Ramos (cell line): Measurements from ENCODE around the gene TTLL13.

Source experiments
- in situ Hi-C: fragments of 300-500 bp; cut with MboI; formaldehyde crosslinking; loops from one replicate; pipeline ENCODE4 v1.14.3; 2022; ENCODE audit warnings: low sequenced_read_pairs; ENCODE audit not compliant: unreplicated experiment

Gene TTLL13

GRCh38 chr15:90306560-90306959 lies 57.2 kb downstream of the TTLL13 start:
- in situ Hi-C loops = loop anchor here (25.0 kb wide), 1 partner anchor 956 kb away; no protein-coding TSS in a partner anchor

- in situ Hi-C loops = loop anchor here (25.0 kb wide), 1 partner anchor 955 kb away; no protein-coding TSS in a partner anchor
Observed at GRCh38 chr15:90307661-90308060, 58.3 kb downstream of the TTLL13 start.

- in situ Hi-C loops = loop anchor here (25.0 kb wide), 1 partner anchor 953 kb away; no protein-coding TSS in a partner anchor
Observed at GRCh38 chr15:90309020-90309419, 59.7 kb downstream of the TTLL13 start.
